NCI-H1092 (cell line): ENCODE results near the gene CD4.

Source experiments
- DNase-seq: peaks from one replicate; lab custom pipeline; 2025; lab: John Stamatoyannopoulos, UW

The CD4 gene

GRCh38 chr12:6828781-6829535 is 39.6 kb downstream of the CD4 start:
- no peak for DNase-seq

DNA sequence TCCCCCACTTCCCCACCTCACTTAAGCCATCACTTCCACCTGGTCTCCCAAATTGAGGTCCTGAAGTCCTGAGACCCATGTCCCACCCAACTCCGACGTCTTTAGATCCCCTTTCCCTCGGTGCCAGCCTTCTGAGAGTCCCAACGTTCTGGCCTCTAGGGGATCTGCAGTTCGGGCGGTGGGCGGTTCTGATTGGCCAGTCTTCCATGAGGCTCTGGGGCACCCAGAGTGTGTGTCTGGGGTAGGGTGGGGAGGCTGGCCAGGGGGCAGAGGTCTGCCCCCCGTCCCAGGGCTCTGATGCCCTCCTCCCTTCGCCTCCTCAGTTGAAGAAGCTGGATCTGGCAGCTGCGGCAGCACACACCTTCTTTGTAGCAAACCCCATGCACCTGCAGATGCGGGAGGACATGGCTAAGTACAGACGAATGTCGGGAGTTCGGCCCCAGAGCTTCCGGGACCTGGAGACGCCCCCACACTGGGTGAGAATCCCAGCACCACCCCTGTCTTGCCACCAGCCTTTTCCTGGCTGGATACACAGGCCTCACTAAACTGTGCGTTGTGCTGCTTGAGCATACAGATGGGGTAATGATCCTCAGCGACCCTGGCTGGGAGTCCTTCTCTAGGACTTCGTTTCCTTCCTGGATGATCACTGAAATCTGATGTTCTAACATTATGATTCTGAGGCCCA is 40.4 kb downstream of the CD4 start:
- DNase-seq, result no peak

- no peak for DNase-seq
These were observed 41.1 kb downstream of the CD4 start for GRCh38 chr12:6830286-6830890.

- DNase-seq, result no peak
These were observed 41.7 kb downstream of the CD4 start for GRCh38 chr12:6830999-6831398.

- DNase-seq, result no peak
These were observed 42.2 kb downstream of the CD4 start for GRCh38 chr12:6831450-6831995.

DNA sequence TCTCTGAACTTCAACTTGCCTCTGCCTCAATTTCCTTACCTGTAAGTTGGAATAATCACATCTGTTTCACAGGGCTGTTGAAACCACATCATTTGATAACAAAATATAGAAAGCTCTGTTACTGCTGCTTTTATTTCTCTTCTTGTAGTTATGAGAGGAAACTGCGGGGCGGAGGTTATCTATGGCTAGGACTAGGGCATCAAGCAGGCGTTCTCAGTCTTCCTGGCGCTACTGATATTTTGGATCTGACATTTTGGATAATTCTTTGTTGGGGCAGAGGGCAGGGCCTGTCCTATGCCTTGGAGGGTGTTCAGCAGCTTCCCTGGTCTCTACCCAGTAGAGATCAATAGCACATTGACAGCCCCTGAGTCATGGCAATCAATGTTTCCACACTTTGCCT is 42.8 kb downstream of the CD4 start:
- no peak for DNase-seq

DNA sequence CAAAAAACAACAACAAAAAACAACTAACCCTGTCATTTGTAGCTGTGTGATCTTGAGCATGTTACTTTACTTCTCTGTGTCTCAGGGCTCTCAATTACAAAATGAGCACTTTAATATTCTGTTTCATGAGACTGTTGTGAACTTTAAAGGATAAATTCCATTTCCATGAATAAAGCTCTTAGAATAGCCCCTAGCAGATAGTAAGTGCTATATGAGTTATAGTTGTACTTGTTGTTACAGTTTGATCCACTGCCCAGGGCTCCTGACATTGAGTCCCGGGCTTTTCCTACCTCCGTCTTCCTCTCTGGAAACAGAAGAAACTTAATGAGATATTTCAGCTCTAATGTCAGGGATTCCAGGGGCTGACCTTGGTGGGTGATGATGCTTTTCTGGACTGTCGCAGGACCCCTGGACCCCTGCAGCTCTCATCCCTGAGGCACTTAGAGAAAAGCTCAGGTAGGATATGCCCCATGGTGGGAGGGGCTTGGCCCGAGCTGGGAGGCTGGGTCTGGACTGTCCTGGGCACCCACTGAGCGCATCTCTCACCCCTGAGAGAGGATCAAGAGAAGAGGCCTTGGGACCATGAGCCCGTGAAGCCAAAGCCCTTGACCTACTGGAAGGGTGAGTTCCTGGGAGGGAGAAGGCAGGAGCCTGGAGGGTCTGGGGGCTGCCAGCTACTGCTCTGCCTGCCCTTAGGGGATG is 44.0 kb downstream of the CD4 start:
- no peak for DNase-seq

- DNase-seq, result no peak
These were observed 44.9 kb downstream of the CD4 start for GRCh38 chr12:6834254-6834653.

DNA sequence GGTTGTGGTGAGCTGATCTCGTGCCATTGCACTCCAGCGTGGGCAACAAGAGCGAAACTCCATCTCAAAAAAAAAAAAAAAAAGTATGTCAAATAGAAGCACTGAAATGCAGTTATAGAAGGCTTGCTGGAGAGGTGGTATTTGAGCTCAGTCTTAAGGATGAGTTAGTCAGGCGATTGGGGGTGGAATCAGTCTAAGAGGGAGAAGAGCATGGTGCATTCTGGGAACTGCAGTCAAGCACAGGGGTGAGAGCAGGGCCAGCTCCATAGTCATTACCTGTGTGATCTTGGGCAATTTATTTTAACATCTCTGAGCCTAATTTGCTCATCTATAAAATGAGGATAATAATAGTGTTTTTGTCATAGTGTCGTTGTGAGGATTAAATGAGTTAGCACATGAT is 45.5 kb downstream of the CD4 start:
- DNase-seq, result no peak

DNA sequence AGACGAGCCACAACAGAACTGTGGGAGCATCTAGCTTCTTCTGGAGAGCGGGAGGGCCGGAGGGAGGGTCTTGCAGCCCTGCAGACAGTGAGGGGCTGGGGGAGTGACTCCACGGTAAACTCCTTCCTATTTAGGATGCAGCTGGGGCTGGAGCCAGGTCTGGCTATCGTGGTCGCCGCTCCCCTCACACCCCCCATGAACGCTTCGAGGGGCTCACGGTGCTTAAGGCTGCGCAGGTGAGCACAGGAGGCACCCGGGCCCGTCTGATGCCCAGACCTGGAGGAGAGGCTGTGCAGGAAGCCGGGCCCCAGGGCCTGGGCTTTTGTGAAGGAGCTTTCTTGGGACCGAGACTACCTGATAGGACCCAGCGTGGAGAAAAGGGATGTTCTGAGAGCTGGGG is 47.5 kb downstream of the CD4 start:
- DNase-seq, result no peak

DNA sequence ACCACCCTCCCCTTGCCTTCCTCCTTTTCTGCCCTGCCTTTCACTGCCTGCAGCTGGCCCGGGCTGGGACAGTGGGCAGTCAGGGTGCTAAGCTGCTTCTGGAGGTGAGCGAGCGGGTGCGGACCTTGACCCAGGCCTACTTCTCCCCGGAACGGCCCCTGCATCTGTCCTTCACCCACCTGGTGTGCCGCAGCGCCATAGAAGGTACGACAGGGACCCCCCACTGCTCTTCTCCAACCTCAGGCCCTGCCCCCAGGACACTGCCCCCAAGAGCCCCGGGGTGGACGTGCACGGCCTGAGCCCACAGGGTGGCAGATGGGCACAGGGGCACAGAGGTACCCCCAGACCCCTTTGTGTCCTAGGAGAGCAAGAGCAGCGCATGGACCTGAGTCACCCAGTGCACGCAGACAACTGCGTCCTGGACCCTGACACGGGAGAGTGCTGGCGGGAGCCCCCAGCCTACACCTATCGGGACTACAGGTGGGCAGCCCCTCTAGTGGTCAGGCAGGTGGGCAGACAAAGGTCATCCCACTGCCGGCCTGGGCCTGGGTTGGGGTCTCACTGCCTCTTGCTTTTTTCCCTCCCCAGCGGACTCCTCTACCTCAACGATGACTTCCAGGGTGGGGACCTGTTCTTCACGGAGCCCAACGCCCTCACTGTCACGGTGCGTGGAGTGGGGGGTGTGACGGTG is 48.2 kb downstream of the CD4 start:
- DNase-seq, result no peak

GRCh38 chr12:6838854-6839253 is 49.5 kb downstream of the CD4 start:
- DNase-seq, result no peak

GRCh38 chr12:6839482-6840201 is 50.3 kb downstream of the CD4 start:
- DNase-seq, result no peak

DNA sequence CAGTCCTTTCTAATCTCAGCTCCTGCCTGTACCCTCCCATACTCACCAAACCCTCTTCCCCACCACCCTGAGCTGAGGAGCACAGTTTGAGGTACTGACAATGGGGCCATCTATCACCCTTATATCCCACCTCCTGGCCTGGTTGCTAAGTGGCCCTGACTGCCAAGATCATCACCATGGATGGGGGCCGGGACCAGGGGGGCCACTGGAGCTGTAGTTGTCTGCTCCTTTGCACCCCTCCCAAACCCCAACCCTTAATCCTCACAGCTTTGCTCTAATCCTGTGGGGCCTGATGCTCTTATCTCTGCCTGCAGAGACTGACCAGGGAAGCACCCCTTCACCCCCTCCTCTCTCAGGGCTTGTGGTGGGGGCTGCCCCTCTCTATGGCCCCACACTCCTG is 51.0 kb downstream of the CD4 start:
- no peak for DNase-seq

- no peak for DNase-seq
These were observed 51.6 kb downstream of the CD4 start, which contains the start of gene GNB3 for GRCh38 chr12:6840761-6841515. GNB3 (plus strand) TSS chr12:6840925; CDS start chr12:6841288, 363 bp downstream.

- DNase-seq, result no peak
These were observed 52.7 kb downstream of the CD4 start for GRCh38 chr12:6842075-6842474.

GRCh38 chr12:6843118-6843902 is 54.0 kb downstream of the CD4 start:
- no peak for DNase-seq

- no peak for DNase-seq
These were observed 56.1 kb downstream of the CD4 start for GRCh38 chr12:6845395-6845794.

- no peak for DNase-seq
These were observed 57.1 kb downstream of the CD4 start for GRCh38 chr12:6846316-6846869.
